HepG2 (cell line): Measurements from ENCODE around the gene STK39. TPM values are rescaled to one million over a fixed set of nuclear protein-coding genes. Genes with fewer than 3 reads are reported as not detected.

Experiments
- HMG20A ChIP-seq: IDR thresholded peaks from 2 replicates; pipeline ENCODE4 v1.6.1; 2016; ENCODE audit warnings: borderline replicate concordance
- ISL2 ChIP-seq: sonication (generic); formaldehyde crosslinking; IDR thresholded peaks from 2 replicates; pipeline ENCODE4 v1.5.0; 2020; ENCODE audit warnings: missing genetic modification reagents
- KLF16 ChIP-seq, 2 experiments: sonication (generic) in 1 of 2; formaldehyde crosslinking in 1 of 2; IDR thresholded peaks; 2 replicates each; pipeline versions ENCODE4 v1.6.1 to v1.8.0; 2016 to 2023; ENCODE audit warnings: missing genetic modification reagents in 2 of 2, missing compliant biosample characterization in 1 of 2
- MIER3 ChIP-seq: IDR thresholded peaks from 2 replicates; pipeline ENCODE4 v1.6.1; 2016; ENCODE audit warnings: missing compliant biosample characterization, borderline replicate concordance
- ONECUT2 ChIP-seq: sonication (generic); formaldehyde crosslinking; IDR thresholded peaks from 2 replicates; pipeline ENCODE4 v1.4.0; 2020; ENCODE audit warnings: missing genetic modification reagents
- RFX3 ChIP-seq: IDR thresholded peaks from 2 replicates; pipeline ENCODE4 v1.6.1; 2016; ENCODE audit warnings: missing biosample characterization, missing genetic modification reagents
- SMYD3 ChIP-seq: sonication (generic); formaldehyde crosslinking; IDR thresholded peaks from 2 replicates; pipeline ENCODE4 v1.8.1; 2023; ENCODE audit warnings: mild to moderate bottlenecking, missing genetic modification reagents
- XBP1 ChIP-seq: sonication (generic); formaldehyde crosslinking; IDR thresholded peaks from 2 replicates; pipeline ENCODE4 v1.5.0; 2020; ENCODE audit warnings: missing genetic modification reagents
- ZNF562 ChIP-seq: sonication (generic); formaldehyde crosslinking; IDR thresholded peaks from 2 replicates; pipeline ENCODE4 v1.8.0; 2022; ENCODE audit warnings: missing genetic modification reagents, borderline replicate concordance
- ZNF614 ChIP-seq: IDR thresholded peaks from 2 replicates; pipeline ENCODE4 v1.6.1; 2018; ENCODE audit warnings: missing biosample characterization, missing genetic modification reagents, inconsistent platforms, borderline replicate concordance
- polyA plus RNA-seq, 8 experiments: library from polyadenylated mRNA; depleted of rRNA in 3 of 8; stranded (reverse) in 7 of 8; unstranded in 1 of 8; fragments of >200 nt; fragmentation: Illumina TruSeq in 4 of 8; extraction: Trizol in 4 of 8; gene quantifications; 2 replicates each; pipeline versions ENCODE4 v1.2.1 to v1.2.3, GENCODE V29; 2011 to 2016; ENCODE audit warnings: low read depth in 4 of 8, missing spikeins in 1 of 8, mixed read lengths in 1 of 8; ENCODE audit not compliant: insufficient read depth in 1 of 8
- total RNA-seq, 5 experiments: library from RNA; depleted of rRNA; stranded (reverse); fragments of >200 nt; fragmentation: Illumina TruSeq; extraction: Trizol; gene quantifications; 2 replicates each; pipeline ENCODE4 v1.2.3, GENCODE V29; 2016; ENCODE audit warnings: low read depth in 1 of 5
- TF ChIP-seq, protein P1 (sequence below): sonication (generic); formaldehyde crosslinking; IDR thresholded peaks from 2 replicates; pipeline ENCODE4 v1.5.0; 2020; ENCODE audit warnings: mild to moderate bottlenecking, missing genetic modification reagents, borderline replicate concordance
- TF ChIP-seq, protein P2 (sequence below): sonication (generic); formaldehyde crosslinking; IDR thresholded peaks from 2 replicates; pipeline ENCODE4 v1.8.0; 2023; ENCODE audit warnings: mild to moderate bottlenecking, missing genetic modification reagents
- TF ChIP-seq, protein P3 (sequence below): sonication (generic); formaldehyde crosslinking; IDR thresholded peaks from 2 replicates; pipeline ENCODE4 v1.4.0; 2020; ENCODE audit warnings: missing genetic modification reagents, borderline replicate concordance

The STK39 gene
- total and polyA plus RNA-seq, 2 of the 13 experiments (the other 11 are each of a cell fraction or from before 2014, with no cell fraction given): 27.3 to 38.4 TPM

DNA sequence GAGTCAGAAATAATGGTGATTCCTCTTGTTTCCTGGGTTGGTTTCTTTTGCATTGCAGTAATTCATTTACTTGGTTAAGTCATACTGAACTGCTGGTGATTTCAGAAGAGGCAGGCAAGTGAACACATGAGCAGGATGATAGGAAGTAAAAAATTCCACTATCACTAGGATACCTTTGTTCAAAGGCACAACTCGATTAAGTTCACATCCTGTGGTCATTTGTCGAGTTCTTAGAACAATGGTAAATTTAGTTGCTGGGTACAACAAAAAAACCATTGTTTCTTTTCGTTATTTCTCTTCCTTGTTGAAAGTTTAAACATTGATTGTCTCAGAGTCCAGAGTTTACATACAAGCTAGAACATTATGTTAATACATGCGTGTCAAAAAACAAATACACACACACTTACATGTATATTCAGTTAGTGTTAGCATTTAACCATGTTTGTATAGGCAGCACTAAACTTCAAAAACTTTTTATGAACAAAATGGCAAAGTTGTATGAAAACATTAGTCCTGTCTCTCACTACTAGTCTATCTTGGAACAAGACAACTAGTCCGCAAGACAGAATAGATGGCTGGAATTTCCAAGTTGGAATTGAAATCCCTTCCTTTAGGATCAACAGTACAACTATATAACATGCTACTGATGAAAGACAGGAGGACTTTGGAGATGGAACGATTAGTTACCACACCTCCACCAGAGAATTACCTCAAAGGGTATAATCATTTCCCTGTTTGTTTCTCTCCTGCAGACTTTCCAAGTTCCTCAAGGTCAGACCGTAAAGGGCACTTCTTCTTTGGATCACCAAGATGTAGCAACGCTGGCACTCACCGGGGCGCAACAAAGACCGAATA is 26.2 kb downstream of the STK39 start (continued):
- TF ChIP-seq, protein P1, sequence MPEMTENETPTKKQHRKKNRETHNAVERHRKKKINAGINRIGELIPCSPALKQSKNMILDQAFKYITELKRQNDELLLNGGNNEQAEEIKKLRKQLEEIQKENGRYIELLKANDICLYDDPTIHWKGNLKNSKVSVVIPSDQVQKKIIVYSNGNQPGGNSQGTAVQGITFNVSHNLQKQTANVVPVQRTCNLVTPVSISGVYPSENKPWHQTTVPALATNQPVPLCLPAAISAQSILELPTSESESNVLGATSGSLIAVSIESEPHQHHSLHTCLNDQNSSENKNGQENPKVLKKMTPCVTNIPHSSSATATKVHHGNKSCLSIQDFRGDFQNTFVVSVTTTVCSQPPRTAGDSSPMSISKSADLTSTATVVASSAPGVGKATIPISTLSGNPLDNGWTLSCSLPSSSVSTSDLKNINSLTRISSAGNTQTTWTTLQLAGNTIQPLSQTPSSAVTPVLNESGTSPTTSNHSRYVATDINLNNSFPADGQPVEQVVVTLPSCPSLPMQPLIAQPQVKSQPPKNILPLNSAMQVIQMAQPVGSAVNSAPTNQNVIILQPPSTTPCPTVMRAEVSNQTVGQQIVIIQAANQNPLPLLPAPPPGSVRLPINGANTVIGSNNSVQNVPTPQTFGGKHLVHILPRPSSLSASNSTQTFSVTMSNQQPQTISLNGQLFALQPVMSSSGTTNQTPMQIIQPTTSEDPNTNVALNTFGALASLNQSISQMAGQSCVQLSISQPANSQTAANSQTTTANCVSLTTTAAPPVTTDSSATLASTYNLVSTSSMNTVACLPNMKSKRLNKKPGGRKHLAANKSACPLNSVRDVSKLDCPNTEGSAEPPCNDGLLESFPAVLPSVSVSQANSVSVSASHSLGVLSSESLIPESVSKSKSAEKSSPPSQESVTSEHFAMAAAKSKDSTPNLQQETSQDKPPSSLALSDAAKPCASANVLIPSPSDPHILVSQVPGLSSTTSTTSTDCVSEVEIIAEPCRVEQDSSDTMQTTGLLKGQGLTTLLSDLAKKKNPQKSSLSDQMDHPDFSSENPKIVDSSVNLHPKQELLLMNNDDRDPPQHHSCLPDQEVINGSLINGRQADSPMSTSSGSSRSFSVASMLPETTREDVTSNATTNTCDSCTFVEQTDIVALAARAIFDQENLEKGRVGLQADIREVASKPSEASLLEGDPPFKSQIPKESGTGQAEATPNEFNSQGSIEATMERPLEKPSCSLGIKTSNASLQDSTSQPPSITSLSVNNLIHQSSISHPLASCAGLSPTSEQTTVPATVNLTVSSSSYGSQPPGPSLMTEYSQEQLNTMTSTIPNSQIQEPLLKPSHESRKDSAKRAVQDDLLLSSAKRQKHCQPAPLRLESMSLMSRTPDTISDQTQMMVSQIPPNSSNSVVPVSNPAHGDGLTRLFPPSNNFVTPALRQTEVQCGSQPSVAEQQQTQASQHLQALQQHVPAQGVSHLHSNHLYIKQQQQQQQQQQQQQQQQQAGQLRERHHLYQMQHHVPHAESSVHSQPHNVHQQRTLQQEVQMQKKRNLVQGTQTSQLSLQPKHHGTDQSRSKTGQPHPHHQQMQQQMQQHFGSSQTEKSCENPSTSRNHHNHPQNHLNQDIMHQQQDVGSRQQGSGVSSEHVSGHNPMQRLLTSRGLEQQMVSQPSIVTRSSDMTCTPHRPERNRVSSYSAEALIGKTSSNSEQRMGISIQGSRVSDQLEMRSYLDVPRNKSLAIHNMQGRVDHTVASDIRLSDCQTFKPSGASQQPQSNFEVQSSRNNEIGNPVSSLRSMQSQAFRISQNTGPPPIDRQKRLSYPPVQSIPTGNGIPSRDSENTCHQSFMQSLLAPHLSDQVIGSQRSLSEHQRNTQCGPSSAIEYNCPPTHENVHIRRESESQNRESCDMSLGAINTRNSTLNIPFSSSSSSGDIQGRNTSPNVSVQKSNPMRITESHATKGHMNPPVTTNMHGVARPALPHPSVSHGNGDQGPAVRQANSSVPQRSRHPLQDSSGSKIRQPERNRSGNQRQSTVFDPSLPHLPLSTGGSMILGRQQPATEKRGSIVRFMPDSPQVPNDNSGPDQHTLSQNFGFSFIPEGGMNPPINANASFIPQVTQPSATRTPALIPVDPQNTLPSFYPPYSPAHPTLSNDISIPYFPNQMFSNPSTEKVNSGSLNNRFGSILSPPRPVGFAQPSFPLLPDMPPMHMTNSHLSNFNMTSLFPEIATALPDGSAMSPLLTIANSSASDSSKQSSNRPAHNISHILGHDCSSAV: no peak
- no peak for TF ChIP-seq ZNF562 (CRISPR knock-in tag)
- TF ChIP-seq, protein P2, sequence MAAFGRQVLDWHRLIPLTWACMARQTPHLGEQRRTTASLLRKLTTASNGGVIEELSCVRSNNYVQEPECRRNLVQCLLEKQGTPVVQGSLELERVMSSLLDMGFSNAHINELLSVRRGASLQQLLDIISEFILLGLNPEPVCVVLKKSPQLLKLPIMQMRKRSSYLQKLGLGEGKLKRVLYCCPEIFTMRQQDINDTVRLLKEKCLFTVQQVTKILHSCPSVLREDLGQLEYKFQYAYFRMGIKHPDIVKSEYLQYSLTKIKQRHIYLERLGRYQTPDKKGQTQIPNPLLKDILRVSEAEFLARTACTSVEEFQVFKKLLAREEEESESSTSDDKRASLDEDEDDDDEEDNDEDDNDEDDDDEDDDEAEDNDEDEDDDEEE (CRISPR knock-in tag): no peak
- TF ChIP-seq KLF16 (CRISPR knock-in tag; IDR thresholded peaks at IDR 0.05): peak in 1 of 2 experiments; percentile 60; a peak in 1 of 4 replicates
- TF ChIP-seq SMYD3 (CRISPR knock-in tag): 0 out of 2 replicates have a peak, but pooled peaks have one; percentile 41
- TF ChIP-seq ZNF614 (CRISPR knock-in tag): 0 out of 2 replicates have a peak, but pooled peaks have one; percentile 44
- 0 out of 2 replicates have a peak, but pooled peaks have one; percentile 17 for TF ChIP-seq MIER3 (CRISPR knock-in tag)
- peak; percentile 62 for TF ChIP-seq ISL2
- TF ChIP-seq XBP1 (CRISPR knock-in tag): no peak
- peak; percentile 66; the same call in 1 of the 2 replicates for TF ChIP-seq ONECUT2 (CRISPR knock-in tag)
- peak; percentile 44; the same call in 1 of the 2 replicates for TF ChIP-seq RFX3 (CRISPR knock-in tag)
- TF ChIP-seq, protein P3, sequence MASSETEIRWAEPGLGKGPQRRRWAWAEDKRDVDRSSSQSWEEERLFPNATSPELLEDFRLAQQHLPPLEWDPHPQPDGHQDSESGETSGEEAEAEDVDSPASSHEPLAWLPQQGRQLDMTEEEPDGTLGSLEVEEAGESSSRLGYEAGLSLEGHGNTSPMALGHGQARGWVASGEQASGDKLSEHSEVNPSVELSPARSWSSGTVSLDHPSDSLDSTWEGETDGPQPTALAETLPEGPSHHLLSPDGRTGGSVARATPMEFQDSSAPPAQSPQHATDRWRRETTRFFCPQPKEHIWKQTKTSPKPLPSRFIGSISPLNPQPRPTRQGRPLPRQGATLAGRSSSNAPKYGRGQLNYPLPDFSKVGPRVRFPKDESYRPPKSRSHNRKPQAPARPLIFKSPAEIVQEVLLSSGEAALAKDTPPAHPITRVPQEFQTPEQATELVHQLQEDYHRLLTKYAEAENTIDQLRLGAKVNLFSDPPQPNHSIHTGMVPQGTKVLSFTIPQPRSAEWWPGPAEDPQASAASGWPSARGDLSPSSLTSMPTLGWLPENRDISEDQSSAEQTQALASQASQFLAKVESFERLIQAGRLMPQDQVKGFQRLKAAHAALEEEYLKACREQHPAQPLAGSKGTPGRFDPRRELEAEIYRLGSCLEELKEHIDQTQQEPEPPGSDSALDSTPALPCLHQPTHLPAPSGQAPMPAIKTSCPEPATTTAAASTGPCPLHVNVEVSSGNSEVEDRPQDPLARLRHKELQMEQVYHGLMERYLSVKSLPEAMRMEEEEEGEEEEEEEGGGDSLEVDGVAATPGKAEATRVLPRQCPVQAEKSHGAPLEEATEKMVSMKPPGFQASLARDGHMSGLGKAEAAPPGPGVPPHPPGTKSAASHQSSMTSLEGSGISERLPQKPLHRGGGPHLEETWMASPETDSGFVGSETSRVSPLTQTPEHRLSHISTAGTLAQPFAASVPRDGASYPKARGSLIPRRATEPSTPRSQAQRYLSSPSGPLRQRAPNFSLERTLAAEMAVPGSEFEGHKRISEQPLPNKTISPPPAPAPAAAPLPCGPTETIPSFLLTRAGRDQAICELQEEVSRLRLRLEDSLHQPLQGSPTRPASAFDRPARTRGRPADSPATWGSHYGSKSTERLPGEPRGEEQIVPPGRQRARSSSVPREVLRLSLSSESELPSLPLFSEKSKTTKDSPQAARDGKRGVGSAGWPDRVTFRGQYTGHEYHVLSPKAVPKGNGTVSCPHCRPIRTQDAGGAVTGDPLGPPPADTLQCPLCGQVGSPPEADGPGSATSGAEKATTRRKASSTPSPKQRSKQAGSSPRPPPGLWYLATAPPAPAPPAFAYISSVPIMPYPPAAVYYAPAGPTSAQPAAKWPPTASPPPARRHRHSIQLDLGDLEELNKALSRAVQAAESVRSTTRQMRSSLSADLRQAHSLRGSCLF (CRISPR knock-in tag): no peak
- TF ChIP-seq HMG20A (CRISPR knock-in tag): peak; percentile 45; the same call in 1 of the 2 replicates
